Sigmoid colon (tissue), 4 donors: ENCODE results near the gene KRTAP4-6.

Experiments
- CTCF ChIP-seq, 4 experiments: fragments of 450-650 bp in 3 of 4; fragments of 200-600 bp in 1 of 4; IDR thresholded peaks; one replicate each; pipeline ENCODE4 v1.5.1; 2016 to 2019; ENCODE audit warnings: antibody characterized with exemption in 4 of 4, mild to moderate bottlenecking in 3 of 4, moderate library complexity in 2 of 4
- EP300 ChIP-seq, 4 donors: sonication (generic); formaldehyde crosslinking; IDR thresholded peaks; one replicate each; pipeline ENCODE4 v1.6.1; 2017; ENCODE audit warnings: antibody characterized with exemption in 4 of 4
- POLR2A ChIP-seq, 2 donors: fragments of 450-650 bp; IDR thresholded peaks; one replicate each; pipeline ENCODE4 v1.6.1; 2016; ENCODE audit warnings: antibody characterized with exemption in 2 of 2, mild to moderate bottlenecking in 2 of 2, moderate library complexity in 2 of 2
- POLR2AphosphoS5 ChIP-seq, 4 donors: sonication (generic); formaldehyde crosslinking; IDR thresholded peaks; one replicate each; pipeline ENCODE4 v1.6.1; 2017; ENCODE audit warnings: antibody characterized with exemption in 4 of 4

GRCh38 chr17:41133880-41134735 is 6.2 kb downstream of the KRTAP4-6 start:
- TF ChIP-seq CTCF (IDR thresholded peaks at IDR 0.05) (no peak), EP300 (IDR thresholded peaks at IDR 0.05) (no peak), POLR2A (IDR thresholded peaks at IDR 0.05) (no peak), POLR2AphosphoS5 (IDR thresholded peaks at IDR 0.05) (no peak)
